ENCODE results near the gene PXN.

Gene PXN

GRCh38 chr12:120168337-120168736, 97.2 kb downstream of the PXN start:
- Histone ChIP-seq H3K27me3 (ENCODE audit: control insufficient read depth in 1 of 2, insufficient read depth in 1 of 2, low read length in 2 of 2) (no peaks in the 10 kb centered on the region), H3K4me2 (ENCODE audit: low read length, poor library complexity, severe bottlenecking) (no peak overlapping the region), H3K18ac (ENCODE audit: low read depth in 1 of 2, low read length in 2 of 2) (no peak overlapping the region), H3K9me3 (ENCODE audit: control insufficient read depth, low read length) (no peaks in the 10 kb centered on the region), H4K91ac (ENCODE audit: low read length) (no peak overlapping the region), H3K4me3 (ENCODE audit: insufficient read depth in 1 of 2, low read depth in 1 of 2, low read length in 2 of 2) (no peak overlapping the region), H3K79me1 (replicated peaks; ENCODE audit: low read length, poor library complexity, severe bottlenecking) (peaks cover 21% of the 10 kb centered on the region), H4K8ac (ENCODE audit: low read length) (peak overlapping the region; percentile 41), H2AFZ (ENCODE audit: low read depth, low read length) (no peak overlapping the region), H2BK12ac (ENCODE audit: low read length in 2 of 2) (no peak overlapping the region), H3K4ac (ENCODE audit: low read depth in 1 of 2, low read length in 2 of 2) (no peak overlapping the region), H2BK15ac (ENCODE audit: low read depth, poor library complexity, severe bottlenecking) (no peak overlapping the region), H3K4me1 (ENCODE audit: control insufficient read depth, insufficient read depth, low read depth, low read length) (no peaks in the 10 kb centered on the region), H3K14ac (ENCODE audit: low read length in 2 of 2) (no peak overlapping the region), H3K27ac (ENCODE audit: low read length, poor library complexity, severe bottlenecking) (no peak overlapping the region), H2AK5ac (ENCODE audit: low read length, severe bottlenecking) (no peak overlapping the region), H2BK5ac (ENCODE audit: low read depth, low read length, poor library complexity, severe bottlenecking) (no peak overlapping the region), H3K36me3 (ENCODE audit: control insufficient read depth in 1 of 2, insufficient read depth in 2 of 2, low read depth in 1 of 2, low read length in 2 of 2) (peaks cover 66 to 81% of the 10 kb centered on the region in 2 experiments), H3K23ac (ENCODE audit: low read length in 2 of 2) (no peak overlapping the region), H2BK120ac (ENCODE audit: low read depth, low read length) (no peak overlapping the region), H3K9ac (ENCODE audit: low read length) (no peak overlapping the region)
- DNase-seq = no peak
- WGBS = 97% methylated on average over 4 of the region's 4 CpGs

GRCh38 chr12:120167529-120168095, 97.9 kb downstream of the PXN start:
- no peak overlapping the region for H3K4ac ChIP-seq (ENCODE audit: low read depth in 1 of 2, low read length in 2 of 2)
- H3K4me1 ChIP-seq (ENCODE audit: control insufficient read depth, insufficient read depth, low read depth, low read length) = no peaks in the 10 kb centered on the region
- no peaks in the 10 kb centered on the region for H3K9me3 ChIP-seq (ENCODE audit: control insufficient read depth, low read length)
- no peaks in the 10 kb centered on the region for H3K27me3 ChIP-seq (ENCODE audit: control insufficient read depth in 1 of 2, insufficient read depth in 1 of 2, low read length in 2 of 2)
- H3K18ac ChIP-seq (ENCODE audit: low read depth in 1 of 2, low read length in 2 of 2) = no peak overlapping the region
- H2BK12ac ChIP-seq (ENCODE audit: low read length in 2 of 2) = no peak overlapping the region
- peaks cover 26% of the 10 kb centered on the region for H3K79me1 ChIP-seq (replicated peaks; ENCODE audit: low read length, poor library complexity, severe bottlenecking)
- H4K91ac ChIP-seq (ENCODE audit: low read length) = no peak overlapping the region
- H3K9ac ChIP-seq (ENCODE audit: low read length) = no peak overlapping the region
- H2AK5ac ChIP-seq (ENCODE audit: low read length, severe bottlenecking) = no peak overlapping the region
- peaks cover 67 to 81% of the 10 kb centered on the region in 2 experiments for H3K36me3 ChIP-seq (ENCODE audit: control insufficient read depth in 1 of 2, insufficient read depth in 2 of 2, low read depth in 1 of 2, low read length in 2 of 2)
- no peak overlapping the region for H2BK120ac ChIP-seq (ENCODE audit: low read depth, low read length)
- no peak overlapping the region for H4K8ac ChIP-seq (ENCODE audit: low read length)
- H3K4me3 ChIP-seq (ENCODE audit: insufficient read depth in 1 of 2, low read depth in 1 of 2, low read length in 2 of 2) = no peak overlapping the region
- no peak for DNase-seq
- WGBS = 79% methylated on average over 5 of the region's 6 CpGs
- no peak overlapping the region for H3K23ac ChIP-seq (ENCODE audit: low read length in 2 of 2)
- H3K27ac ChIP-seq (ENCODE audit: low read length, poor library complexity, severe bottlenecking) = no peak overlapping the region
- H2BK5ac ChIP-seq (ENCODE audit: low read depth, low read length, poor library complexity, severe bottlenecking) = no peak overlapping the region
- H2AFZ ChIP-seq (ENCODE audit: low read depth, low read length) = no peak overlapping the region
- no peak overlapping the region for H3K14ac ChIP-seq (ENCODE audit: low read length in 2 of 2)
- no peak overlapping the region for H3K4me2 ChIP-seq (ENCODE audit: low read length, poor library complexity, severe bottlenecking)
- H2BK15ac ChIP-seq (ENCODE audit: low read depth, poor library complexity, severe bottlenecking) = no peak overlapping the region

- Histone ChIP-seq H3K4me2 (ENCODE audit: low read length, poor library complexity, severe bottlenecking) (no peak overlapping the region), H3K4me1 (ENCODE audit: control insufficient read depth, insufficient read depth, low read depth, low read length) (no peaks in the 10 kb centered on the region), H3K18ac (ENCODE audit: low read depth in 1 of 2, low read length in 2 of 2) (no peak overlapping the region), H3K9ac (ENCODE audit: low read length) (no peak overlapping the region), H4K91ac (ENCODE audit: low read length) (no peak overlapping the region), H2BK5ac (ENCODE audit: low read depth, low read length, poor library complexity, severe bottlenecking) (no peak overlapping the region), H3K79me1 (replicated peaks; ENCODE audit: low read length, poor library complexity, severe bottlenecking) (peaks cover 39% of the 10 kb centered on the region), H3K36me3 (ENCODE audit: control insufficient read depth in 1 of 2, insufficient read depth in 2 of 2, low read depth in 1 of 2, low read length in 2 of 2) (peaks cover 76 to 83% of the 10 kb centered on the region in 2 experiments), H3K14ac (ENCODE audit: low read length in 2 of 2) (no peak overlapping the region), H3K27me3 (ENCODE audit: control insufficient read depth in 1 of 2, insufficient read depth in 1 of 2, low read length in 2 of 2) (no peaks in the 10 kb centered on the region), H4K8ac (ENCODE audit: low read length) (no peak overlapping the region), H2AK5ac (ENCODE audit: low read length, severe bottlenecking) (no peak overlapping the region), H2BK120ac (ENCODE audit: low read depth, low read length) (no peak overlapping the region), H3K4me3 (ENCODE audit: insufficient read depth in 1 of 2, low read depth in 1 of 2, low read length in 2 of 2) (no peak overlapping the region), H3K9me3 (ENCODE audit: control insufficient read depth, low read length) (no peaks in the 10 kb centered on the region), H3K23ac (ENCODE audit: low read length in 2 of 2) (no peak overlapping the region), H3K4ac (ENCODE audit: low read depth in 1 of 2, low read length in 2 of 2) (no peak overlapping the region), H2BK12ac (ENCODE audit: low read length in 2 of 2) (no peak overlapping the region), H2AFZ (ENCODE audit: low read depth, low read length) (no peak overlapping the region), H3K27ac (ENCODE audit: low read length, poor library complexity, severe bottlenecking) (no peak overlapping the region), H2BK15ac (ENCODE audit: low read depth, poor library complexity, severe bottlenecking) (no peak overlapping the region)
- DNase-seq = no peak
- WGBS = 98% methylated on average over 11 of the region's 11 CpGs
Measured at GRCh38 chr12:120164293-120164692, 101.2 kb downstream of the PXN start.

GRCh38 chr12:120162763-120163162, 102.8 kb downstream of the PXN start:
- H2AK5ac ChIP-seq (ENCODE audit: low read length, severe bottlenecking) = no peak overlapping the region
- WGBS = 99% methylated on average over 6 of the region's 8 CpGs

More at GRCh38 chr12:120162763-120163162, 102.8 kb downstream of the PXN start:
- Histone ChIP-seq H3K36me3 (ENCODE audit: control insufficient read depth in 1 of 2, insufficient read depth in 2 of 2, low read depth in 1 of 2, low read length in 2 of 2) (peaks cover 77 to 83% of the 10 kb centered on the region in 2 experiments), H3K79me1 (replicated peaks; ENCODE audit: low read length, poor library complexity, severe bottlenecking) (peaks cover 33% of the 10 kb centered on the region), H3K23ac (ENCODE audit: low read length in 2 of 2) (no peak overlapping the region), H3K9me3 (ENCODE audit: control insufficient read depth, low read length) (no peaks in the 10 kb centered on the region), H3K27me3 (ENCODE audit: control insufficient read depth in 1 of 2, insufficient read depth in 1 of 2, low read length in 2 of 2) (no peaks in the 10 kb centered on the region), H3K4me1 (ENCODE audit: control insufficient read depth, insufficient read depth, low read depth, low read length) (no peaks in the 10 kb centered on the region), H2BK120ac (ENCODE audit: low read depth, low read length) (no peak overlapping the region), H3K4ac (ENCODE audit: low read depth in 1 of 2, low read length in 2 of 2) (no peak overlapping the region), H2BK5ac (ENCODE audit: low read depth, low read length, poor library complexity, severe bottlenecking) (no peak overlapping the region), H3K9ac (ENCODE audit: low read length) (no peak overlapping the region), H3K14ac (ENCODE audit: low read length in 2 of 2) (no peak overlapping the region), H4K8ac (ENCODE audit: low read length) (no peak overlapping the region), H2BK15ac (ENCODE audit: low read depth, poor library complexity, severe bottlenecking) (no peak overlapping the region), H2AFZ (ENCODE audit: low read depth, low read length) (no peak overlapping the region), H3K4me3 (ENCODE audit: insufficient read depth in 1 of 2, low read depth in 1 of 2, low read length in 2 of 2) (no peak overlapping the region), H2BK12ac (ENCODE audit: low read length in 2 of 2) (no peak overlapping the region), H3K4me2 (ENCODE audit: low read length, poor library complexity, severe bottlenecking) (no peak overlapping the region), H3K18ac (ENCODE audit: low read depth in 1 of 2, low read length in 2 of 2) (no peak overlapping the region), H3K27ac (ENCODE audit: low read length, poor library complexity, severe bottlenecking) (no peak overlapping the region), H4K91ac (ENCODE audit: low read length) (no peak overlapping the region)
- no peak for DNase-seq

Data from mesenchymal stem cell (in vitro differentiated cells and primary cell).